Measurements from ENCODE around the gene SND1.

- TF ChIP-seq CTCF (IDR thresholded peaks at IDR 0.05; ENCODE audit: low read length) (no peak), EZH2phosphoT487 (IDR thresholded peaks at IDR 0.05; ENCODE audit: low read length) (no peak)
These were observed 310.8 kb downstream of the SND1 start for GRCh38 chr7:127962589-127963361.

All from MM.1S (cell line).